ENCODE measurements around the gene SMTNL1. TPM values are rescaled to one million over a fixed set of nuclear protein-coding genes. Genes with fewer than 3 reads are reported as not detected.

Gene SMTNL1
- total RNA-seq, 1 experiment from 2014 or later, result not detected

GRCh38 chr11:57566905-57567514 lies 29.6 kb downstream of the SMTNL1 start:
- peak overlapping the region; percentile 82 for H3K4me2 ChIP-seq (ENCODE audit: insufficient read depth, insufficient read length, low read length)
- Mint-ChIP-seq H3K4me3 (peak overlapping the region; percentile 86 to 89), H3K36me3 (ENCODE audit: insufficient read depth in 1 of 3, low read depth in 3 of 3) (no peaks in the 10 kb centered on the region; a peak in 1 of 7 replicates), H3K27me3 (ENCODE audit: low read depth) (peaks cover 15% of the 10 kb centered on the region), H3K27ac (peak overlapping the region in 1 of 3 experiments; percentile 62; a peak in 1 of 7 replicates), H3K4me1 (peaks cover 29 to 32% of the 10 kb centered on the region in 2 experiments), H3K9me3 (no peaks in the 10 kb centered on the region)
- TF ChIP-seq, protein P1, sequence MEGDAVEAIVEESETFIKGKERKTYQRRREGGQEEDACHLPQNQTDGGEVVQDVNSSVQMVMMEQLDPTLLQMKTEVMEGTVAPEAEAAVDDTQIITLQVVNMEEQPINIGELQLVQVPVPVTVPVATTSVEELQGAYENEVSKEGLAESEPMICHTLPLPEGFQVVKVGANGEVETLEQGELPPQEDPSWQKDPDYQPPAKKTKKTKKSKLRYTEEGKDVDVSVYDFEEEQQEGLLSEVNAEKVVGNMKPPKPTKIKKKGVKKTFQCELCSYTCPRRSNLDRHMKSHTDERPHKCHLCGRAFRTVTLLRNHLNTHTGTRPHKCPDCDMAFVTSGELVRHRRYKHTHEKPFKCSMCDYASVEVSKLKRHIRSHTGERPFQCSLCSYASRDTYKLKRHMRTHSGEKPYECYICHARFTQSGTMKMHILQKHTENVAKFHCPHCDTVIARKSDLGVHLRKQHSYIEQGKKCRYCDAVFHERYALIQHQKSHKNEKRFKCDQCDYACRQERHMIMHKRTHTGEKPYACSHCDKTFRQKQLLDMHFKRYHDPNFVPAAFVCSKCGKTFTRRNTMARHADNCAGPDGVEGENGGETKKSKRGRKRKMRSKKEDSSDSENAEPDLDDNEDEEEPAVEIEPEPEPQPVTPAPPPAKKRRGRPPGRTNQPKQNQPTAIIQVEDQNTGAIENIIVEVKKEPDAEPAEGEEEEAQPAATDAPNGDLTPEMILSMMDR (conservative IDR thresholded peaks at IDR 0.05), result no peak
- no peak overlapping the region for H4K8ac ChIP-seq (replicated peaks; ENCODE audit: insufficient read length, low read depth, low read length)
- WGBS (ENCODE audit: extremely low coverage, insufficient read length, low lambda C conversion rate), result no CpG with 5 or more reads among the region's 15 CpGs
- no peaks in the 10 kb centered on the region for H3K79me1 ChIP-seq (ENCODE audit: insufficient read depth, low read depth, low read length, poor library complexity, severe bottlenecking)
- peak overlapping the region; percentile 42 for H3K9ac ChIP-seq (ENCODE audit: extremely low read depth, insufficient read length, low read length)
- no peak overlapping the region for H4K5ac ChIP-seq (ENCODE audit: insufficient read length, low read depth, low read length)
- no peak overlapping the region for H2BK12ac ChIP-seq (ENCODE audit: insufficient read length, low read depth, low read length)
- no peak overlapping the region for H2BK120ac ChIP-seq (ENCODE audit: low read depth, low read length, poor library complexity, severe bottlenecking)
- peaks cover 8% of the 10 kb centered on the region for H3K23me2 ChIP-seq (ENCODE audit: insufficient read length, low read depth, low read length, poor library complexity, severe bottlenecking)
- no peaks in the 10 kb centered on the region; the same call in 1 of the 2 replicates for H3K4me1 ChIP-seq (ENCODE audit: insufficient read depth, low read length)
- H3K4ac ChIP-seq (ENCODE audit: low read depth, low read length), result no peak overlapping the region
- no peak overlapping the region for H4K91ac ChIP-seq (ENCODE audit: insufficient read length, low read depth, low read length)
- no peak overlapping the region for H2AFZ ChIP-seq (ENCODE audit: low read length)
- no peak overlapping the region for H3K23ac ChIP-seq (ENCODE audit: insufficient read length, low read depth, low read length)
- H2BK20ac ChIP-seq (ENCODE audit: low read depth, low read length, poor library complexity, severe bottlenecking), result no peak overlapping the region
- 0 out of 2 replicates have a peak overlapping the region, but pooled peaks have one; percentile 26 for H3K14ac ChIP-seq (ENCODE audit: insufficient read depth, low read length)
- no peak overlapping the region for H2BK5ac ChIP-seq (ENCODE audit: insufficient read length, low read length)
- no peaks in the 10 kb centered on the region for H3K9me3 ChIP-seq (ENCODE audit: control insufficient read depth, low read depth, low read length)
- no peak overlapping the region for H3K27ac ChIP-seq (ENCODE audit: insufficient read length, low read depth, low read length)
- H3K79me2 ChIP-seq (ENCODE audit: insufficient read depth, low read length), result no peaks in the 10 kb centered on the region
- H3K27me3 ChIP-seq (ENCODE audit: insufficient read depth, low read length), result no peaks in the 10 kb centered on the region; the same call in 1 of the 2 replicates
- H3K56ac ChIP-seq (ENCODE audit: insufficient read length, low read depth, low read length), result no peak overlapping the region
- DNase-seq, result no peak
- no peak overlapping the region for H2BK15ac ChIP-seq (ENCODE audit: low read depth, low read length)
- H2AK5ac ChIP-seq (ENCODE audit: insufficient read length, low read length), result no peak overlapping the region
- H4K20me1 ChIP-seq (ENCODE audit: control insufficient read depth, insufficient read depth, insufficient read length), result no peaks in the 10 kb centered on the region
- no peak overlapping the region for H3T11ph ChIP-seq (ENCODE audit: low read length)
- H3K18ac ChIP-seq (ENCODE audit: insufficient read length, low read depth, low read length), result no peak overlapping the region

Data from H9 (cell line).